Adrenal gland (tissue), 12 donors: ENCODE data around the gene POT1. TPM values are rescaled to one million over a fixed set of nuclear protein-coding genes. Genes with fewer than 3 reads are reported as not detected.

ENCODE experiments used
- DNase-seq, 7 donors: peaks; one replicate each; pipeline ENCODE4 v3.0.0-alpha.2; 2019 to 2020
- H3K27ac ChIP-seq, 5 donors: fragments of 200-600 bp; sonication (generic) in 4 of 5; 1 replicate in 3 of 5; 2 replicates in 2 of 5; pipeline versions ENCODE4 v1.5.1 to v1.8.0; 2016 to 2020; ENCODE audit warnings: mild to moderate bottlenecking in 1 of 5
- H3K27me3 ChIP-seq: fragments of 200-600 bp; 2 replicates; pipeline ENCODE4 v1.8.0; 2021
- H3K36me3 ChIP-seq, 2 donors: fragments of 200-600 bp; replicated peaks in 1 of 2; 1 replicate in 1 of 2; 2 replicates in 1 of 2; pipeline versions ENCODE4 v1.5.1 to v1.8.0; 2018 to 2022
- H3K4me1 ChIP-seq, 2 donors: fragments of 200-600 bp; replicated peaks in 1 of 2; 1 replicate in 1 of 2; 2 replicates in 1 of 2; pipeline versions ENCODE4 v1.5.1 to v1.8.0; 2018 to 2021
- H3K4me3 ChIP-seq, 4 donors: fragments of 200-600 bp; sonication (generic) in 3 of 4; one replicate each; pipeline ENCODE4 v1.5.1; 2016 to 2018
- H3K9me3 ChIP-seq, 3 donors: fragments of 200-600 bp; sonication (generic) in 1 of 3; replicated peaks in 1 of 3; 1 replicate in 2 of 3; 2 replicates in 1 of 3; pipeline versions ENCODE4 v1.5.1 to v1.8.0; 2016 to 2021
- CTCF ChIP-seq, 6 experiments: fragments of 450-650 bp in 4 of 6; fragments of 200-600 bp in 2 of 6; sonication (generic) in 1 of 6; IDR thresholded peaks; 1 replicate in 5 of 6; 2 replicates in 1 of 6; pipeline versions ENCODE4 v1.5.1 to v1.8.0; 2016 to 2021; ENCODE audit warnings: antibody characterized with exemption in 6 of 6, mild to moderate bottlenecking in 2 of 6, moderate library complexity in 1 of 6
- POLR2A ChIP-seq, 2 donors: fragments of 450-650 bp; IDR thresholded peaks; one replicate each; pipeline ENCODE4 v1.6.1; 2017; ENCODE audit warnings: antibody characterized with exemption in 2 of 2, mild to moderate bottlenecking in 2 of 2, moderate library complexity in 1 of 2
- WGBS, 4 donors: extraction: QIAGEN DNeasy Blood & Tissue Kit in 2 of 4; methylation state at CpG; one replicate each; pipeline versions ENCODE4 v1.1.5 to v1.1.7; 2013 to 2017; 5-methylcytosine and 5-hydroxymethylcytosine counted together
- intact Hi-C, 2 donors: fragments of 100-400 bp; cut with DNase I; formaldehyde crosslinking; loops; one replicate each; pipeline versions ENCODE4 v1.14.1 to v1.15.0; 2022 to 2023
- polyA plus RNA-seq, 3 donors: library from polyadenylated mRNA; stranded (reverse); fragments of 200-250 nt in 2 of 3; fragments of 350-450 nt in 1 of 3; fragmentation: Illumina TruSeq in 1 of 3; extraction: RNeasy Lipid Tissue Mini Kit (QIAGEN cat#74804) in 1 of 3; gene quantifications; one replicate each; pipeline ENCODE4 v1.2.3, GENCODE V29; 2013 to 2014
- total RNA-seq, 9 donors: library from RNA; depleted of rRNA in 4 of 9; stranded (reverse); fragments of >200 nt in 4 of 9; fragments of 120-200 nt in 1 of 9; fragmentation: NEBNext Ultra II Directional in 1 of 9; extraction: Animal tissue kit (Norgen Biotek cat#: 25700) in 1 of 9; gene quantifications; one replicate each; pipeline versions ENCODE4 v1.1.0 to v1.2.4, GENCODE V29; 2013 to 2023
- donor health status: healthy with polysubstance abuse.
- donor health status: Bipolar disorder and iron deficiency.
- donor health status: DM: yes; HTN: yes; CAD: no.
- donor health status: DM: no; HTN: no; CAD: no.
- donor health status: DM: no; HTN: no; CAD: no.
- donor health status: DM: yes; HTN: yes; CAD: no.

Gene POT1
- total and polyA plus RNA-seq, 12 donors: 7.0 to 39.7 (median 27.7) TPM

- H3K9me3 ChIP-seq: no peaks in the 10 kb centered on the region
- no peak overlapping the region for H3K4me3 ChIP-seq
- no peak for DNase-seq
- H3K4me1 ChIP-seq: no peaks in the 10 kb centered on the region
- no peak for TF ChIP-seq CTCF (IDR thresholded peaks at IDR 0.05)
- TF ChIP-seq POLR2A (IDR thresholded peaks at IDR 0.05): no peak
- intact Hi-C loops: no loop called here
- H3K27me3 ChIP-seq: no peaks in the 10 kb centered on the region
- H3K36me3 ChIP-seq: peaks cover 0 to 18% of the 10 kb centered on the region in 2 donors
- 94 to 98% (median 98%) methylated on average over 3 of the region's 3 CpGs for WGBS, 4 donors
- H3K27ac ChIP-seq: no peak overlapping the region
Observed at GRCh38 chr7:124887247-124887646, 42.4 kb downstream of the POT1 start.

GRCh38 chr7:124881981-124882380 is 47.6 kb downstream of the POT1 start:
- no peak for DNase-seq
- TF ChIP-seq POLR2A (IDR thresholded peaks at IDR 0.05): no peak
- TF ChIP-seq CTCF (IDR thresholded peaks at IDR 0.05): no peak
- WGBS, 4 donors: 34 to 43% (median 41%) methylated on average over 1 of the region's 1 CpG
- Histone ChIP-seq H3K9me3 (no peaks in the 10 kb centered on the region), H3K36me3 (no peaks in the 10 kb centered on the region), H3K27ac (no peak overlapping the region), H3K4me3 (no peak overlapping the region), H3K4me1 (no peaks in the 10 kb centered on the region), H3K27me3 (no peaks in the 10 kb centered on the region)
- intact Hi-C loops: no loop called here

- intact Hi-C loops: no loop called here
- H3K27me3 ChIP-seq: no peaks in the 10 kb centered on the region
- no peak for DNase-seq
- TF ChIP-seq CTCF (IDR thresholded peaks at IDR 0.05) (no peak), POLR2A (IDR thresholded peaks at IDR 0.05) (no peak)
- no peak overlapping the region for H3K27ac ChIP-seq
- no peak overlapping the region for H3K4me3 ChIP-seq
- H3K9me3 ChIP-seq: no peaks in the 10 kb centered on the region
- WGBS, 4 donors: 88 to 97% (median 92%) methylated on average over 1 of the region's 1 CpG
- no peaks in the 10 kb centered on the region for H3K36me3 ChIP-seq
- H3K4me1 ChIP-seq: no peaks in the 10 kb centered on the region
Observed at GRCh38 chr7:124879771-124880170, 49.9 kb downstream of the POT1 start.

GRCh38 chr7:124879103-124879502 is 50.5 kb downstream of the POT1 start:
- TF ChIP-seq POLR2A (IDR thresholded peaks at IDR 0.05) (no peak), CTCF (IDR thresholded peaks at IDR 0.05) (no peak)
- 70 to 81% (median 76%) methylated on average over 2 of the region's 2 CpGs for WGBS, 4 donors
- H3K27me3 ChIP-seq: no peaks in the 10 kb centered on the region
- no peaks in the 10 kb centered on the region for H3K36me3 ChIP-seq
- no peaks in the 10 kb centered on the region for H3K4me1 ChIP-seq
- intact Hi-C loops: no loop called here
- H3K9me3 ChIP-seq: no peaks in the 10 kb centered on the region
- no peak for DNase-seq
- no peak overlapping the region for H3K27ac ChIP-seq
- no peak overlapping the region for H3K4me3 ChIP-seq
